Pons (tissue), 1 donor: Measurements from ENCODE around the gene CSRP2.

ENCODE experiments used
- DNase-seq: peaks from one replicate; pipeline ENCODE4 v3.0.0-alpha.2; 2016; ENCODE audit warnings: low spot score

CSRP2 gene

GRCh38 chr12:76863005-76863670, 15.7 kb downstream of the CSRP2 start:
- no peak for DNase-seq

GRCh38 chr12:76860256-76860655, 18.6 kb downstream of the CSRP2 start:
- no peak for DNase-seq

GRCh38 chr12:76859611-76860010, 19.2 kb downstream of the CSRP2 start:
- DNase-seq, result no peak

DNA sequence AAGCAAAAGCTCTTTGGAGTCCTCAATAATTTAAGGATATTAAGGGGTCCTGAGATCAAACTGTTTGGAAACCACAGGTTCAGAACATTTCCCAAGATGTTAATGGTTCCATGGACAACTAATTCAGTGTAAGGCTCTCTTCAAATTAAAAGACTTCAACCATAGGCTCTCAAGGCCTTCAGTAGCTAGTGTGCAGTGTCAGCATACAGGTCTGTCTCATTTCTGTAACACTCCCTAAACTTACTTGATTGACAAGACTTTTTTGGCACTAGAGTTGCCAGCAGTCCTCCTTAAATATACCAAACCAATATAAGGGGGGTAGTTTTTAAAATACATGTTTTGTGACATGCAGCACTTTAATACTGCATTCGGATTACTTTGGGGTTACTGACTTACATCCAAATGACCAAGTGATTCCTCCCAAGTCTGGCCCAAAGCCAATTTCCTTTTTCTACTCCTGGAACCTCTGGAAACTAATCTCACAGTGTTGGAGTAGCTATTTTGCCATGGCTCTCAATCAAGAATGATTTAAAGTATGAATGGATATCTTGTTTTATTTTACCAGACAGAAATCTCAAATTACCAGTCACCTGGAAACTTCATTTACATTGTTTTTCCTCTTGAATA, 22.7 kb downstream of the CSRP2 start:
- DNase-seq, result no peak

GRCh38 chr12:76855271-76855670, 23.5 kb downstream of the CSRP2 start:
- no peak for DNase-seq

- DNase-seq, result no peak
Measured at GRCh38 chr12:76852106-76852505, 26.7 kb downstream of the CSRP2 start.

DNA sequence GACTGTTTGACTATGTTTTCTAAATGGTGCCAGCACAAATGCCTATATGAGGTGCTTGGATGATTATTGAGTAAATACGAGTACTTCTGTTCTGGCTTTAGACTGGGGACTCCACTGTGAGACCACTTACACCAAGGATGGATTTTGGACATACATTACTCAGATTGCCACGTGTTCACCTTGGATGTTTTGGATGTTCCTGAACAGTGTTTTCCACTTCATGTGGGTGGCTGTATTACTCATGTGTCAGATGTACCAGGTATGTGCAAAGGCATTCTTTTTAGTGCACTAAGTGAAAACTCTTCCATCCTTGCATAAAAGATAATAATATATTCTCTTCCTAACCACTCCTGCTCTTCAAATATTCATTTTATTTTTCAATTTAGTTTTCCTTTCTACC, 30.7 kb downstream of the CSRP2 start:
- no peak for DNase-seq

GRCh38 chr12:76847260-76847659, 31.6 kb downstream of the CSRP2 start:
- DNase-seq, result no peak

GRCh38 chr12:76836633-76837032, 42.2 kb downstream of the CSRP2 start:
- no peak for DNase-seq

DNA sequence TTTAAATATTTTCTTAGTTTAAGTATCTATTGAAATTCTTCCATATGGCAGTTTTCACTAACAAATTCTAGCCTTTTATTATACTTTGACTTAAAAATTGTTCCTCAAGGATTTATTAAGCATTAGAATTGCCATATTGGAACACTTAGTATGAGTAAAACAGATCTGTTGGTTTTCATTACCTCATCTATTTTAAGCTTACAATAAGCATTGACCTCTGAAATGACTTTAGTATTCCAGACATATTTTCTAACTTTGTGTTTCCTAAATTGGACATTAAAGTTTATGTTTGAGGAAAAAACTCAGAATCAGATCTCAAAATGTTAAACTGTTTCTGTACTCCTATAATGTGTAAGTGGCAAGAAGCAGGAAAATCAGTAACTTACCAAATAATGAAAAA, 48.4 kb downstream of the CSRP2 start:
- no peak for DNase-seq

DNA sequence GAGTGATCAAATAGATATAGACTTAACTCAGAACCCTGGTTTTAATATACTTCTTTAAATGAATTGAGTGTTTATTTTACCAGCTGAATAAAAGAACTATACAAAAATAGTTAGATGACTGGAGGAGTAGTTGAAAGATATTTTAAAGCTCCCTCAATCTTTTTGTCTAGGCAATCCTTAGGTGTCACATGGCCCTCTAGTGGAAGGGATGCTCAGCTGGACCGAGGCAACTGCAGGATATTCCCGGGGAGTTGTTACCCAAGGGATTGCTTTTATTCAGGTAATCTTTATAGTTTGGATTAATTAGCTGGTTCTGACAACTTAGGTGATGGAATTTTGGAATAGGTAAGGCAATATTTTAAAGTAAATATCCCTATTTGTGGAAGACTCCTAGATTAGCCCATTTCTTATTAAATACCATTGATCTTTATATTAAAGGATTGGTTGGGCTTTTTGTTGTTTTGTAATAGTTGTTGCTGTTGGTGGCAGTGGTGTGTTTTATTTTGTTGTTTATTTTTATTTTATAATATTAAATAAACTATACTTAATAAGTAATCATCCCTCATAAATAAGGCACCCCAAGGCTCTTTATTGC, 57.8 kb downstream of the CSRP2 start:
- peak; percentile 51 for DNase-seq

GRCh38 chr12:76813972-76814371, 64.8 kb downstream of the CSRP2 start:
- DNase-seq, result no peak

GRCh38 chr12:76813265-76813664, 65.6 kb downstream of the CSRP2 start:
- DNase-seq, result no peak

- DNase-seq, result no peak
Measured at GRCh38 chr12:76811976-76812375, 66.8 kb downstream of the CSRP2 start.

DNA sequence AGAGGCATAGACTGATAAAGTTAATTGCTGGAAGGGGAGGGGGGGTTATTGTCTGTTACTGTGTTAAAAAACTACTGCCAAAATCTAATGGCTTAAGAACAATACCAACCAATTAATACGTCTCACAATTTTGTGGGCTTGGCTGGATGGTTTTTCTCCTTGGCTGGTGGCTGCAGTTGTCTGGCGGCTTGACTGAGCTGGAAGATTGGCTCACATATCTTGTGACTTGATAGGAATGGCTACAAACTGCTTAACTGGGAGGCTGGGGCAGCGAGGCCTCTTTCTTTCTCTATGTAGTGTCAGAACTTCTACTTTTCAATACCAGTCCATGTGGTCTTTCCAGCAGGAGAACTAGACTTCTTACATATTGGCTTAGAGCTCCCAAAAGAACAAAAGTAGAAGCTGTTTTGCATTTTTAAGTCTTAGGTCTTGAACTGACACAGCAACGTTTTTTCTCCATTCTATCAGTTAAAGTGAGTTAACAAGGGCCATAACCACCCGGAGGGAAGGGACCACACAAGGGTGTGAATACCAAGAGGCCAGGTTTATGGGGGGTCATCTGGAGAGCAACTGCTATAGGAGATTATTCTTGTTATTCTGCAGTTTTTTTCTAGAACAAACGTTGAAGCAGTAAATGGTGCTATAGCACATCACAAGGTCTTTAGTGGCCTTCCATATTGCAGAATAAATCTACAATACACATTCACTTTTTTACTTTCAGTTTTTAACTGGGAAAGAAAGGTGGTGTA, 68.0 kb downstream of the CSRP2 start:
- peak; percentile 5 for DNase-seq
